Inflammatory macrophage treated with lipopolysaccharide for 4 hours (primary cell): Measurements from ENCODE around the gene IFT43.
A peak's percentile ranks its signal among the peaks of the same experiment; 100 is the strongest.

Source experiments
- DNase-seq: peaks from one replicate; pipeline ENCODE4 v3.0.0-alpha.2; 2020

IFT43 gene

DNA sequence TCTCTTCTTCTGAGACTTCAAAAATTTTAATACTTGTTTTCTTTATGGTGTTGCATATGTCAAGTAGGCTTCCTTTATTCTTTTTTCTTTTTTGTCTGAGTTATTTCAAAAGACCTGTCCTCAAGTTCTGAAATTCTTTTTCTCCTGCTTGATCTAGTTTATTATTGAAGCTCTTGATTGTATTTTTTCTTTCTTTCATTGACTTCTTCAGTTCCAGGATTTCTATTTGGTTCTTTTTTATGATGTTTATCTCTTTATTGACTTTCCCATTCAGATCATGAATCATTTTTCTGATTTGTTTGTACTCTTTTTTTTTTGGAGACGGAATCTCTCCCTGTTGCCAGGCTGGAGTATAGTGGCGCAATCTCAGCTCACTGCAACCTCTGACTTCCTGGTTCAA, 34.1 kb downstream of the IFT43 start:
- no peak for DNase-seq

- DNase-seq, result no peak
Observed at GRCh38 chr14:76022991-76023390, 37.4 kb downstream of the IFT43 start.

DNA sequence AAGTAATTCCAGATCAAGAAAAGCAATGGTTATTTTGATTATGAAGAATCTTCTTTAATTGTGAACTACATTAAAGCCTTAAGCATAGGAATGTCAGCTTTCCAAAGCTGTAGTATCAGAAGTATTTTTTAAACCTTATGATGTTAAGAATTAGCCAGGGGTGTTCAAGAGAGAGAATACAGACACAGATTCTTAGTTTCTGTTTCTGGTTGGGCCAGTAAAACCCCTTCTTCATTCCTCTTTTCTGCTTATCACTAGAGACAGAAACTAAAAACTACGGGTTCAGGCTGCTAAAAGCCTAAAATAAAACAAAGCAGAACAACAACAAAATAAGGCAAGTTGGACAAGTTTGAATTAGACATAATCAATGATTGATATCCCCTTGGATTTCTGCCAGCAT, 38.2 kb downstream of the IFT43 start:
- DNase-seq, result no peak

DNA sequence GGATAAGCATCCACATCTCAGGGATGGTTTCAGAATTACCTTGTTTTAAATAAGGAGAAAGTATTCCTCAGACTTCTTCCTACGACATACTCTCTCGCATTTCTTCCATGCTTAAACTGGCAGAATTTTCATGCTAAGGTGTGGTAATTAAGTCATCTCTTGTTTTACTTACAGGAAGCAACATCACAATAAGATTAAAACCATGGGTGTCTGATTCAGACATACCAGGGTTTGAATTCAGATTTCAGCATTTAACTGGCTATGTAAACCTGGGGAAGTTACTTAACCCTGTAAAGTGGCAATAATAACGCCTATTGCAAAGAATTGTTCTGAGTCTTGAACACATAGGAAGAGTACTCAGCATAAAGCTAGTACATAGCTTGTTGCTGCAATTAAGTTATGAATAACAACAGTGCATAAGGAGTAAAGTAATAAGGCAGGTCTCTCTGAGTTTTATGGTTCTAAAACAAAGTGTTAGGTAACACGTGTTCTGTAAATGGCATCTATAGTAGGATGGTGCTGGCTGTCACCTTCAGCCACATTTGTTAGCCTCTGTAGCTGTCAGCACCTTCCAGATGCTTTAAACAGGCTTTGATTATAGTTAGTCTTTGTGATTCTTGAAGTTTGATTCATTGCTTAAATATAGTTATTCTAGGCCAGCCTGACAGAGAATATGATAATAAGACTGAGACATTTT, 38.8 kb downstream of the IFT43 start:
- DNase-seq, result no peak

- no peak for DNase-seq
Observed at GRCh38 chr14:76034566-76034965, 49.0 kb downstream of the IFT43 start.

GRCh38 chr14:76040704-76041103, 55.1 kb downstream of the IFT43 start:
- DNase-seq, result no peak

GRCh38 chr14:76045773-76046172, 60.2 kb downstream of the IFT43 start:
- no peak for DNase-seq

DNA sequence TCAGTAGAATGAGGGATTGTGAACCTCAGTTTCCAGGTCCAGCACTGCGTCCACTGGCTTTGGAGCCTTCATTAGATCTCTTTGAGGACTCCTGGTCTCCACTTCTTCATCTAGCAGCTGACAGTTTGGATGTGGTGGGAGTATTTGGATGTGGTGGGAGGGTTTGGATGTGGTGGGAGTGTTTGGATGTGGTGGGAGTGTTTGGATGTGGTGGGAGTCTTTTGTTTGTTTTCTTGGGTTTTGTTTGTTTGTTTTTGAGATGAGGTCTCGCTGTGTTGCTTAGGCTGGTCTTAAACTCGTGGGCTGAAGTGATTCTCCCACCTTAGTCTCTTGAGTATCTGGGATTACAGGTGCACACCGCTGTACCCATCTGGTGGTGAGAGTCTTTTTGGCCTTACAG, 64.7 kb downstream of the IFT43 start:
- DNase-seq, result no peak

- DNase-seq, result peak; percentile 61
Observed at GRCh38 chr14:76050797-76051392, 65.3 kb downstream of the IFT43 start.

- DNase-seq, result no peak
Observed at GRCh38 chr14:76051717-76052465, 66.3 kb downstream of the IFT43 start.

- DNase-seq, result no peak
Observed at GRCh38 chr14:76053572-76054355, 68.2 kb downstream of the IFT43 start.

DNA sequence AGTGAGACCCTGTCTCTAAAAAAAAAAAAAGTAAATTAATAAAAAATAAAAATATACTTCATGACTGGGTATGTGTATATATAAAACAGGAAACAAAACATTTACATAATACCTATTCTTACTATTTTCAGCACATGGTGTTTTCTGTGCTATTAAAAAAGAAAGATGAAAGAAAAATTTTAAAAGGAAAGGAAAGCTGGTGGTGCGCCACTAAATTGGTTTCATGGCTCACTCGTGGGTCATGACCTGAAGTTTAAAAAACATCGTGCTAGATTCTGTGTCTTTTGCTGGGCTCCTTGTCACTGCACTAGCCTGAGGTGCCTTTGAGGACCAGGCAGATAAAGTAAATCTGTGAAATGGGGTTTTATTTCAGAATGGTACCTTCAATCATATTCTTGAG, 69.8 kb downstream of the IFT43 start:
- DNase-seq, result no peak

- no peak for DNase-seq
Observed at GRCh38 chr14:76056128-76056527, 70.6 kb downstream of the IFT43 start.

GRCh38 chr14:76057914-76058313, 72.4 kb downstream of the IFT43 start:
- no peak for DNase-seq

DNA sequence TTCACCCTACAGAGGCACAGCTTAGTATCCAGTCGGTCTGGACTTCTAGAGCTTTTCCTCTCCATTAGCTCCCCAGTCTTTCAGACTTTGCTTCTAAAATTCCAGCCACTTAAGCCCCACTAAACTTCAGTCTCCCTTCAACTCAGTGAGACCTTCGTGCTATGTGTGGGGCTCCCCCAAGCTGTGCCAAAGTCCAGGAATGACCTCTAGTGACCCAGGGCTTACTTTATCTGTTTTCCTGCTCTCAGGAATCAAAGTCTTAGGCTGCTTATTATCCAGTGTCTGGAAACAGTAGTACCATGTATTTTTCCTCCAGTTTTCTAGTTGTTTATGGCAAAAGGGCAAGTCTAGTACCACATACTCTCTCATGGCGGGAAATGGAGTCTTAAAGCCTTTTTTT, 77.8 kb downstream of the IFT43 start:
- DNase-seq, result no peak

DNA sequence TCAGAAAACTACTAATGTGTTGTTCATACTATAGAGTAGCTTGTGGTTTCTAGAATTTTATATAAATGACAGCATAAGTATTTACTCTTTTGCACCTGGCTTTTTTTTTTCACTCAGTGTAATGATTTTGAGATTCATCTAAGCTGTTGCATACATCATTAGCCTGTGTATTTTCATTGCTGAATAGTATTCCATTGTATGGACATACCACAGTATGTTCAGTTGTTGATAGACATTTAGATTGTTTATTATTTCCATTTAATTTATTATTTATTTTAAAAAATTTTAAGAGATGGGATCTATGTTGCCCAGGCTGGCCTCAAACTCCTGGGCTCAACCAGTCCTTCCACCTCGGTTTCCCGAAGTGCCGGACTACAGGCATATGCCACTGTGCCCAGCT, 80.0 kb downstream of the IFT43 start:
- DNase-seq, result no peak

DNA sequence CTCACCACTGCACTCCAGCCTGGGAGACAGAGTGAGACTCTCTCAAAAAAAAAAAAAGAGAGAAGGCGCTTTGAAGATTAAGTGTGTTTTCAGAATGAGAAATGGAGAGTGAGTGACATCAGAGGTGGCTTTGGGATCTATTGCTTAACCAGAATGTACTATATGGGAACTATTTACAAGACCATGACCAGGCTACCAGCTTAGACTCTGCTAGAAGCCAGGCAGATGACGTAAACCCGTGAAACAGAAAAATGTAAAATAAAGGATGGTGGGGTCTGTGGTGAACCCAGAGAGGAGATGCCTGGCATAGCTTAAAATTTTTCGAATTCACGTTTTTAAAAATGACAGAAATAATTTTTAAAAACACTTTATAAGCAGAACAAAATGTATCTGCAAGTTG, 82.0 kb downstream of the IFT43 start:
- DNase-seq, result no peak

- DNase-seq, result no peak
Observed at GRCh38 chr14:76073717-76074116, 88.2 kb downstream of the IFT43 start.

GRCh38 chr14:76077340-76077739, 91.8 kb downstream of the IFT43 start:
- no peak for DNase-seq

- DNase-seq, result no peak
Observed at GRCh38 chr14:76078501-76078900, 92.9 kb downstream of the IFT43 start.

DNA sequence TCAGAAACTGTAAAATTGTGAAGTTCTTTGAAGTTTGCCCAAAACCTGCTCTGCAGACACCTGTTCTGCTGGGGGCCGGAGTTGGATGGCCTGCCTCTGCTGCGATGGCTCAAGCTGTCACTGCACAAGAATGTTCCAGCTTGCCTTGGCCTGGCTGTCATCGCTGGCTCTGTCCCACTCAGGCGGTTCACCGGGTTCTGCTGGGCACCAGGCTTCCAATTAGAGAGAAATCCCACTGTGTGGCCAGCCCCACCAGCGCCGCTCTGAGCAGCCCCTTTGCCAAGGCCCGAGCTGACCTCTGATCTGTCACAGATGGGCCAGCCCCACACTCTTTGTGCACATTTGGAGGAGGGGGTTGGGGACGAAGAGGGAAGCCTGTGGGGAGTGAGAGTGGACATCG, 94.5 kb downstream of the IFT43 start:
- DNase-seq, result no peak

GRCh38 chr14:76080471-76080870, 94.9 kb downstream of the IFT43 start:
- no peak for DNase-seq

GRCh38 chr14:76081642-76082041, 96.1 kb downstream of the IFT43 start:
- DNase-seq, result peak; percentile 27
